ENCODE results near the gene DIS3.
"Not testable (repeated sequence)": the region's sequence is repeated elsewhere in the genome, so short reads cannot be mapped to it uniquely, and the experiment has no call there.

- TF ChIP-seq EZH2 (IDR thresholded peaks at IDR 0.05; ENCODE audit: borderline replicate concordance, low read length); CTCF (IDR thresholded peaks at IDR 0.05; ENCODE audit: low read length): not testable (repeated sequence)
Measured at GRCh38 chr13:72806514-72806913, 24.8 kb upstream of the DIS3 start.
